DND-41 (cell line): ENCODE measurements around the gene TMC2.

Source experiments
- ATAC-seq: fragments of 200-7000 bp; cut with Tn5 transposase; 3 replicates; pipeline ENCODE4 v1.9.1; 2021; ENCODE audit warnings: low read depth; ENCODE audit not compliant: insufficient read depth
- DNase-seq: peaks from one replicate; pipeline ENCODE4 v3.0.0-alpha.2; 2020
- H2AFZ ChIP-seq: 2 replicates; pipeline ENCODE4 v1.6.0; 2012; ENCODE audit warnings: low read depth, low read length
- H3K27ac ChIP-seq: 2 replicates; pipeline ENCODE4 v1.5.1; 2012; ENCODE audit warnings: low read length, inconsistent platforms
- H3K27me3 ChIP-seq: fragments of 200-600 bp; sonication (generic); 2 replicates; pipeline ENCODE4 v1.6.0; 2012; ENCODE audit warnings: low read length, mild to moderate bottlenecking, inconsistent platforms; ENCODE audit not compliant: insufficient read depth, poor library complexity
- H3K36me3 ChIP-seq: 2 replicates; pipeline ENCODE4 v1.5.1; 2012; ENCODE audit warnings: low read length, inconsistent platforms; ENCODE audit not compliant: insufficient read depth
- H3K4me1 ChIP-seq: 2 replicates; pipeline ENCODE4 v1.5.1; 2012; ENCODE audit warnings: mild to moderate bottlenecking, low read length; ENCODE audit not compliant: insufficient read depth
- H3K4me2 ChIP-seq: 2 replicates; pipeline ENCODE4 v1.6.0; 2012; ENCODE audit warnings: mild to moderate bottlenecking, moderate library complexity, low read length, inconsistent platforms; ENCODE audit not compliant: insufficient read depth
- H3K4me3 ChIP-seq, 2 experiments: fragments of 200-600 bp in 1 of 2; shearing (Covaris generic) in 1 of 2; 2 replicates each; pipeline ENCODE4 v1.5.1; 2012 to 2016; ENCODE audit warnings: inconsistent platforms in 2 of 2, low read length in 2 of 2, mild to moderate bottlenecking in 2 of 2, low read depth in 1 of 2, moderate library complexity in 1 of 2
- H3K79me2 ChIP-seq: 2 replicates; pipeline ENCODE4 v1.6.0; 2012; ENCODE audit warnings: low read length, inconsistent platforms; ENCODE audit not compliant: insufficient read depth
- H3K9ac ChIP-seq: 2 replicates; pipeline ENCODE4 v1.6.0; 2012; ENCODE audit warnings: low read depth, mild to moderate bottlenecking, inconsistent platforms, low read length, moderate library complexity
- H3K9me3 ChIP-seq: 2 replicates; pipeline ENCODE4 v1.5.1; 2012; ENCODE audit warnings: low read length, moderate library complexity, mild to moderate bottlenecking, inconsistent platforms; ENCODE audit not compliant: insufficient read depth, severe bottlenecking
- H4K20me1 ChIP-seq: 2 replicates; pipeline ENCODE4 v1.6.0; 2012; ENCODE audit warnings: low read length; ENCODE audit not compliant: insufficient read depth
- CTCF ChIP-seq: IDR thresholded peaks from 2 replicates; pipeline ENCODE4 v1.5.1; 2012; ENCODE audit warnings: borderline replicate concordance, low read length, moderate library complexity, mild to moderate bottlenecking; ENCODE audit not compliant: poor library complexity, severe bottlenecking; ENCODE audit errors: extremely low read depth
- EZH2 ChIP-seq: IDR thresholded peaks from 3 replicates; pipeline ENCODE4 v1.6.1; 2012; ENCODE audit warnings: borderline replicate concordance, low read depth, mild to moderate bottlenecking, moderate library complexity, low read length, inconsistent platforms; ENCODE audit not compliant: severe bottlenecking

Gene TMC2

GRCh38 chr20:2545594-2545993 lies 9.2 kb downstream of the TMC2 start:
- DNase-seq, result no peak
- no peaks in the 10 kb centered on the region for H3K4me1 ChIP-seq
- H3K9me3 ChIP-seq, result no peaks in the 10 kb centered on the region
- H3K4me3 ChIP-seq, result no peak overlapping the region
- H3K27ac ChIP-seq, result no peak overlapping the region
- H3K79me2 ChIP-seq, result no peaks in the 10 kb centered on the region
- no peak overlapping the region for H2AFZ ChIP-seq
- no peak overlapping the region for H3K9ac ChIP-seq
- no peaks in the 10 kb centered on the region for H4K20me1 ChIP-seq
- H3K36me3 ChIP-seq, result no peaks in the 10 kb centered on the region
- no peak overlapping the region for H3K4me2 ChIP-seq
- no peak for TF ChIP-seq CTCF
- no peak for TF ChIP-seq EZH2
- H3K27me3 ChIP-seq, result peaks cover 28% of the 10 kb centered on the region
- ATAC-seq, result no peak

GRCh38 chr20:2557873-2558580 lies 21.7 kb downstream of the TMC2 start:
- ATAC-seq (no peak), DNase-seq (no peak)
- Histone ChIP-seq H3K4me3 (no peak overlapping the region), H4K20me1 (no peaks in the 10 kb centered on the region), H3K4me2 (no peak overlapping the region), H3K4me1 (no peaks in the 10 kb centered on the region), H3K79me2 (no peaks in the 10 kb centered on the region), H3K27ac (no peak overlapping the region), H3K9ac (no peak overlapping the region), H3K9me3 (no peaks in the 10 kb centered on the region), H3K36me3 (no peaks in the 10 kb centered on the region), H3K27me3 (peaks cover 2% of the 10 kb centered on the region), H2AFZ (no peak overlapping the region)
- no peak for TF ChIP-seq EZH2
- no peak for TF ChIP-seq CTCF

- Histone ChIP-seq H3K4me2 (no peak overlapping the region), H3K27me3 (peaks cover 2% of the 10 kb centered on the region), H3K79me2 (no peaks in the 10 kb centered on the region), H3K4me3 (no peak overlapping the region), H2AFZ (no peak overlapping the region), H4K20me1 (no peaks in the 10 kb centered on the region), H3K27ac (no peak overlapping the region), H3K36me3 (no peaks in the 10 kb centered on the region), H3K9me3 (no peaks in the 10 kb centered on the region), H3K4me1 (no peaks in the 10 kb centered on the region), H3K9ac (no peak overlapping the region)
- ATAC-seq (no peak), DNase-seq (no peak)
- TF ChIP-seq CTCF, result no peak
- no peak for TF ChIP-seq EZH2
These were observed 22.4 kb downstream of the TMC2 start for GRCh38 chr20:2558581-2559278.
